ENCODE results near the gene CPXM2. TPM values are rescaled to one million over a fixed set of nuclear protein-coding genes. Genes with fewer than 3 reads are reported as not detected.

The CPXM2 gene
- polyA plus RNA-seq, 3 donors, result not detected

- Mint-ChIP-seq H3K9me3 (peaks cover 0 to 7% (median 3%) of the 10 kb centered on the region in 7 donors), H3K4me1 (no peaks in the 10 kb centered on the region), H3K27ac (peak overlapping the region in 1 of 7 donors; percentile 12), H3K27me3 (ENCODE audit: low read depth in 3 of 3) (peaks cover 2 to 8% (median 6%) of the 10 kb centered on the region in 3 donors), H3K36me3 (no peaks in the 10 kb centered on the region), H3K4me3 (no peak overlapping the region)
- no peak for DNase-seq
- Histone ChIP-seq H3K4me3 (replicated peaks in 1 of 3; ENCODE audit: low read depth in 2 of 3, low read length in 3 of 3) (no peak overlapping the region), H3K4me2 (replicated peaks; ENCODE audit: extremely low read depth, low read length, poor library complexity, severe bottlenecking) (no peak overlapping the region), H4K20me1 (ENCODE audit: insufficient read depth, low read length) (no peaks in the 10 kb centered on the region), H3K9ac (ENCODE audit: insufficient read depth, low read length, poor library complexity, severe bottlenecking) (no peak overlapping the region), H3K27ac (ENCODE audit: low read depth in 1 of 2, low read length in 2 of 2) (no peak overlapping the region), H3K79me2 (ENCODE audit: insufficient read depth, low read length) (no peaks in the 10 kb centered on the region), H3K9me3 (replicated peaks in 1 of 2; ENCODE audit: control insufficient read depth in 1 of 2, insufficient read depth in 1 of 2, low read length in 2 of 2) (no peaks in the 10 kb centered on the region), H2AFZ (ENCODE audit: insufficient read depth, low read depth, low read length, poor library complexity, severe bottlenecking) (no peak overlapping the region), H3K27me3 (ENCODE audit: control insufficient read depth in 2 of 2, insufficient read depth in 2 of 2, low read length in 2 of 2) (no peaks in the 10 kb centered on the region), H3K4me1 (ENCODE audit: control insufficient read depth in 1 of 2, insufficient read depth in 2 of 2, low read length in 2 of 2) (no peaks in the 10 kb centered on the region), H3K36me3 (replicated peaks in 1 of 2; ENCODE audit: control insufficient read depth in 1 of 2, insufficient read depth in 2 of 2, low read length in 2 of 2) (no peaks in the 10 kb centered on the region)
- intact Hi-C loops (cut with micrococcal nuclease), result no loop called here
- 89% methylated on average over 2 of the region's 3 CpGs for WGBS (ENCODE audit: insufficient coverage)
- no peak for TF ChIP-seq CTCF (IDR thresholded peaks at IDR 0.05)
These were observed 171.1 kb downstream of the CPXM2 start for GRCh38 chr10:123720536-123720935.

- H3K27ac ChIP-seq (ENCODE audit: low read depth in 1 of 2, low read length in 2 of 2), result no peak overlapping the region
- intact Hi-C loops (cut with micrococcal nuclease), result no loop called here
- no peaks in the 10 kb centered on the region for H3K9me3 ChIP-seq (replicated peaks in 1 of 2; ENCODE audit: control insufficient read depth in 1 of 2, insufficient read depth in 1 of 2, low read length in 2 of 2)
- no peak for DNase-seq
- Mint-ChIP-seq H3K36me3 (no peaks in the 10 kb centered on the region), H3K27me3 (ENCODE audit: low read depth in 3 of 3) (peaks cover 3 to 8% (median 5%) of the 10 kb centered on the region in 3 donors), H3K9me3 (peaks cover 0 to 7% (median 2%) of the 10 kb centered on the region in 7 donors), H3K4me3 (no peak overlapping the region), H3K4me1 (no peaks in the 10 kb centered on the region), H3K27ac (peak overlapping the region in 1 of 7 donors; percentile 67)
- no peaks in the 10 kb centered on the region for H3K36me3 ChIP-seq (replicated peaks in 1 of 2; ENCODE audit: control insufficient read depth in 1 of 2, insufficient read depth in 2 of 2, low read length in 2 of 2)
- H3K79me2 ChIP-seq (ENCODE audit: insufficient read depth, low read length), result no peaks in the 10 kb centered on the region
- no peak overlapping the region for H3K9ac ChIP-seq (ENCODE audit: insufficient read depth, low read length, poor library complexity, severe bottlenecking)
- H4K20me1 ChIP-seq (ENCODE audit: insufficient read depth, low read length), result no peaks in the 10 kb centered on the region
- H3K4me1 ChIP-seq (ENCODE audit: control insufficient read depth in 1 of 2, insufficient read depth in 2 of 2, low read length in 2 of 2), result no peaks in the 10 kb centered on the region
- H2AFZ ChIP-seq (ENCODE audit: insufficient read depth, low read depth, low read length, poor library complexity, severe bottlenecking), result no peak overlapping the region
- TF ChIP-seq CTCF (IDR thresholded peaks at IDR 0.05), result no peak
- H3K4me2 ChIP-seq (replicated peaks; ENCODE audit: extremely low read depth, low read length, poor library complexity, severe bottlenecking), result no peak overlapping the region
- no peaks in the 10 kb centered on the region for H3K27me3 ChIP-seq (ENCODE audit: control insufficient read depth in 2 of 2, insufficient read depth in 2 of 2, low read length in 2 of 2)
- no peak overlapping the region for H3K4me3 ChIP-seq (replicated peaks in 1 of 3; ENCODE audit: low read depth in 2 of 3, low read length in 3 of 3)
- no CpG with 5 or more reads among the region's 4 CpGs for WGBS (ENCODE audit: insufficient coverage)
These were observed 173.0 kb downstream of the CPXM2 start for GRCh38 chr10:123718544-123719060.
